GM18951 (cell line): ENCODE measurements around the gene PVALEF.

ENCODE experiments used
- POLR2A ChIP-seq: IDR thresholded peaks from 4 replicates; pipeline ENCODE4 v1.6.1; 2011; ENCODE audit warnings: mild to moderate bottlenecking; ENCODE audit not compliant: insufficient read length, insufficient read depth; ENCODE audit errors: extremely low read depth
- in situ Hi-C: fragments of 300-500 bp; cut with MboI; formaldehyde crosslinking; loops from one replicate; pipeline ENCODE4 v1.12.0; 2022; ENCODE audit warnings: low sequenced_read_pairs, mixed read lengths, inconsistent platforms; ENCODE audit not compliant: unreplicated experiment

The PVALEF gene

GRCh38 chr17:81178136-81179091 is 13.1 kb downstream of the PVALEF start:
- in situ Hi-C loops: no loop called here
- no peak for TF ChIP-seq POLR2A

DNA sequence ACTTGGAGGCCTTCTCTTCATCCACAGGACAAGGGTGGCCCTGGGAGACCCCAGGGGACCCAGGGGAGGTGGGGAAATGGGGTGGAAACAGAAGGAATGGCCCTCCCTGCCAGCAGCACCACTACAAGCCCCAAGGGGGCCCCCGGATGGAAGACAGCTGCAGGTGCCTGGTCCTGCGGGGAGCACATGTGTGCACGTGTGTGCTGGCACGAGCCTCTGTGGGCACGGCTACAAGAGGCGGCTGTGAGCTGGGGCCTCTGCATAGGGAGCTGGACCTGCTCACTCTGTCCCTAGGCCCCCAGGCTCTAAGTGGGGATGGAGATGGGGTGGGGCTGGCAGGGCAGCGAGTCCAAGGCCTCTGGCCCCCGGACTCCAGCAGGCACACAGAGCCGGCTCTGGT is 13.9 kb downstream of the PVALEF start:
- in situ Hi-C loops: no loop called here

GRCh38 chr17:81179861-81180260 is 14.6 kb downstream of the PVALEF start:
- in situ Hi-C loops: no loop called here
- no peak for TF ChIP-seq POLR2A

More for the DNA sequence above, 13.9 kb downstream of the PVALEF start:
- TF ChIP-seq POLR2A: no peak

- in situ Hi-C loops: no loop called here
These were observed 15.8 kb downstream of the PVALEF start for GRCh38 chr17:81180836-81181810.

DNA sequence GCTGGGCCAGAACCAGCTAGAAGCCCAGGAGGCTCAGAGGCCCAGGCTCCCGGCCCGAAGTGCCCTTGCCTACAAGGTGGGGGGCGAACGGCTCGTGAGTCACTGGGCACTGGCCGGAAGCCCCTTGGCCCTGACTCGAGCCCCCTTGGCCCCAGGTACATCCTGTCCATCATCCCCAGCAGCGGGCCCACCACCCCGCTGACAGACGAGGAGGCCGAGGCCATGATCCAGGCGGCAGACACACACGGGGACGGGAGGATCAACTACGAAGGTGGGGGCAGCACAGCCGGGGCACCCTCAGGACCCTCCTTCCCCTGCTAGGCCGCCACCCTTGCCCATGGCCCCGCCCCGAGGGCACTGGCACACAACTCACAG is 16.5 kb downstream of the PVALEF start:
- in situ Hi-C loops: no loop called here

More at GRCh38 chr17:81180836-81181810, 15.8 kb downstream of the PVALEF start:
- no peak for TF ChIP-seq POLR2A

GRCh38 chr17:81182596-81182995 is 17.3 kb downstream of the PVALEF start:
- no peak for TF ChIP-seq POLR2A
- in situ Hi-C loops: no loop called here

More for the DNA sequence above, 16.5 kb downstream of the PVALEF start:
- no peak for TF ChIP-seq POLR2A

GRCh38 chr17:81183316-81183715 is 18.0 kb downstream of the PVALEF start:
- TF ChIP-seq POLR2A: no peak
- in situ Hi-C loops: no loop called here

DNA sequence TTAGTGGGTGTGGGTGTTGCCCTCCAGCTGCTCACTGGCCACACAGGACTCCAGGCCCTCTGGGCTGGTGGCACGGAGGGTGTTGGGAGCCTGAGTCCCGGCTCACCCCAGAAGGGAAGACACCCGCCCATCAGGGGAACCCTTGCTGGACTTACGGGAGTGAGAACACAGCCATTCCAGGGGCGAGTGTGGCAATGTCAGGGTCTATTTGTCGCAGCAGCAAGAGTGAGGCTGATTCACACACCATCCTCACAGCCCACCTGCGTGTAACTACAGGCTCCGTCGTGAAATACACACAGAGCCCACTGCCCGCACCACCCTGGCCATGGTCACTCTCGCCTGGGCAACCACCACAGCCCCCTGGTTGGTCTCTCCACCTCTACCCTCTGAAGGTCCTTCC is 18.5 kb downstream of the PVALEF start:
- in situ Hi-C loops: no loop called here
- TF ChIP-seq POLR2A: no peak

DNA sequence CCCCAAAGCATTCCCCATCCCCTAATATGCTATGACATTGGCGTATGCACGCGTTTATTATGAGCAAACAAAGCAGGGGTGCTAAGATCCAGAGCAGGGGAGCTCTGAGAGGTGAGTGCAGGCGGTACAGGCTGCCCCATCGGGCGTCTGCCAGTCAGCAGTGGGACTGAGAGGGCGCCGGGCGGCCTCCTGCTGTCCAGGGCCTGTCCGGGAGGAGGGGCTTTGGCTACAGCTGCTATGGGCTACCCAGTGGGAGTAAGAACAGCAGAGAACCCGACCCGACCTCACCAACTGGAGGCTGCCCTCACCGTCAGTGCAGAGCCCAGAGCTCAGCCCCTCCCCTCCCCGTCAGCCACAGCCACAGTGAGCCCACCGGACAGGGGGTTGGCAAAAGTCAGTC is 19.2 kb downstream of the PVALEF start:
- TF ChIP-seq POLR2A: no peak
- in situ Hi-C loops: no loop called here

DNA sequence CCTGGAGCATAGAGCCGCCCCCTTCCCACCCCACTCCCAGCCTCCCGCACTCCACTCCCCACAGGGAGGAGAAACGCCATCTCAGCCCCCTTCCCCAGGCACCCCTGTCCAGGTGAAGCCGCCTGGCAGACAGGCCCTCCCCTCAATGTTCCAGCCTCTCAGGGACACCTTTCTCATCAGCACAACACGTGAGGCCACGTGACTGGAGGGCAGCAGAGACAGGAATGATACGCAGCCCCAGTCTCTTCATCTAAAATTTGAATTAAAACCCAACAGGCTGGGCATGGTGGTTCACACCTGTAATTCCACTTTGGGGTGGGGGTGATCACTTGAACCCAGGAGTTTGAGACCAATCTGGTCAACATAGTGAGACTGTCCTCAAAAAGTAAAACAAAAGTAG is 20.9 kb downstream of the PVALEF start:
- no peak for TF ChIP-seq POLR2A
- in situ Hi-C loops: no loop called here

GRCh38 chr17:81187120-81187519 is 21.8 kb downstream of the PVALEF start:
- in situ Hi-C loops: no loop called here
- no peak for TF ChIP-seq POLR2A

DNA sequence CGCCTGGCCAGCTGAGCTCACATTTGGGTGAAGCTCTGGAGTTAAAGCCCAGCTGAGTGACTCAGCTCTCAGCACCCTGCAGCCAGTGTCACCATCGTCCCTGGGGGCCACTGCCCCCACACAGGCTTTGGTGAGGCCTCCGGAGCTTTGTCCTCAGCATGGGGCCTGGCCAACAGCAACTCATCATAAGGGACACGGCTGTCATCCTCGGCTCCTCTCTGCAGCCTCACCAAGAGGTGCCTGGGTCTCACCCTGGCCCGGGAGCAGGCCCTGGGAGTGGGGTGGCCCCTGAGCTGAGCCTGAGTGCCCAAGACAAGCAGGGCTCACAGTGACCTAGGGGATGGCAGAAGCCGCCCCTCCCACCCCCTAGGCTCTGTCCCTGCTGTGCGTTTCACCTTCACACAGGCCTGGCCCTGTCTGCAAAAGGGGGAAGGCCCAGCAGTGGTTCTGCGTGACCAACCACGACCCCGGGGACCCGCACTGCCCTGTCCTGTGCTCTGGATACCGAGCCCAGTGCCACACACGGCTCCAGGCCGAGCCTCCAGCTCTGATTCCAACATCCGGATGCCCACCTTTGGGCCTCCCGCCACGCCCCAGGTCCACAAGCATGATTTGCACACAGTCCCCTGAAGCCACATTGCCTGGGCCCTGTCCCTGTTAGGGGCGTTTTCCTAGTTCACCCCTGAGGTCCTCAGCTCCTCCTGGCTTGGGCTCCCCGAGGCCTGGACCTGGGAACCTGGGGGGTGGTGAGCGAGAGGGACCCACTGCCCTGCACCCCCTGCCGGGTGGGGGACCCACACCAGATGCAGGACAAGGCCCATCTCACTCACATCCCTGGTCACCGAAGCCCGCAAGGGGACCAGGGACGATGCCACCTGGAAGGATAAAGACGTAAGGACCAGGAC is 22.5 kb downstream of the PVALEF start:
- no peak for TF ChIP-seq POLR2A
- in situ Hi-C loops: no loop called here
